Skeletal muscle satellite cell (primary cell): Measurements from ENCODE around the gene ARL3.

ENCODE experiments used
- H3K27me3 ChIP-seq: 2 replicates; pipeline ENCODE4 v1.7.0; 2013; ENCODE audit warnings: low read length; ENCODE audit not compliant: control insufficient read depth, insufficient read depth
- H3K36me3 ChIP-seq: 2 replicates; pipeline ENCODE4 v1.7.0; 2013; ENCODE audit warnings: mild to moderate bottlenecking, control low read depth, low read length; ENCODE audit not compliant: insufficient read depth
- H3K4me1 ChIP-seq: 2 replicates; pipeline ENCODE4 v1.7.0; 2013; ENCODE audit warnings: low read length; ENCODE audit not compliant: control insufficient read depth, insufficient read depth
- H3K4me2 ChIP-seq: 2 replicates; pipeline ENCODE4 v1.7.0; 2013; ENCODE audit warnings: mild to moderate bottlenecking, low read length
- H3K4me3 ChIP-seq: 2 replicates; pipeline ENCODE4 v1.7.0; 2013; ENCODE audit warnings: low read length
- H3K9ac ChIP-seq: 2 replicates; pipeline ENCODE4 v1.7.0; 2013; ENCODE audit warnings: mild to moderate bottlenecking, low read depth, low read length, moderate library complexity
- H3K9me3 ChIP-seq: replicated peaks from 2 replicates; pipeline ENCODE4 v1.7.0; 2013; ENCODE audit warnings: mild to moderate bottlenecking, control low read depth, low read length

Gene ARL3

DNA sequence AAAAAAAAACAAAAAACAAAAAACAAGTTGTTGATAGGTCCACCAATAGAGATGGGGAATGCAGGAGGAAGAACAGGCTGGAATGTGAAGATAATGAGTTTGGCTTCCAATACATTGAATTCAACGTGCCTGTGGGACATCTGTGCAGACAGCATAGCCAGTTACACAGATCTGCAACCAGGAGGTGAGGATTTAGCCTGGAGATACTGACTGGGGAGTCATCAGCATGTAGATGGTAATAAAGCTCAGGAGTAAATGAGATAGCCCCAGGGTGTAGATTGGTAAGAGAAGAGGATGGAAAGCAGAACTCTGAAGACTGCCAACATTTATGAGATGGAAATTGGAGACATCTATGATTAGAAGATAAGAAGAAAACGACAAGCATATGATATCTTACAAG lies 74.7 kb downstream of the ARL3 start:
- H3K36me3 ChIP-seq = no peaks in the 10 kb centered on the region
- H3K9ac ChIP-seq = no peak overlapping the region
- no peak overlapping the region for H3K4me2 ChIP-seq
- peaks cover 11% of the 10 kb centered on the region for H3K4me1 ChIP-seq
- H3K9me3 ChIP-seq = no peaks in the 10 kb centered on the region
- H3K27me3 ChIP-seq = no peaks in the 10 kb centered on the region
- no peak overlapping the region for H3K4me3 ChIP-seq

- no peaks in the 10 kb centered on the region for H3K27me3 ChIP-seq
- H3K9ac ChIP-seq = no peak overlapping the region
- H3K36me3 ChIP-seq = no peaks in the 10 kb centered on the region
- H3K9me3 ChIP-seq = no peaks in the 10 kb centered on the region
- H3K4me2 ChIP-seq = no peak overlapping the region
- peaks cover 47% of the 10 kb centered on the region for H3K4me1 ChIP-seq
- H3K4me3 ChIP-seq = no peak overlapping the region
Measured at GRCh38 chr10:102635377-102635776, 78.8 kb downstream of the ARL3 start.

DNA sequence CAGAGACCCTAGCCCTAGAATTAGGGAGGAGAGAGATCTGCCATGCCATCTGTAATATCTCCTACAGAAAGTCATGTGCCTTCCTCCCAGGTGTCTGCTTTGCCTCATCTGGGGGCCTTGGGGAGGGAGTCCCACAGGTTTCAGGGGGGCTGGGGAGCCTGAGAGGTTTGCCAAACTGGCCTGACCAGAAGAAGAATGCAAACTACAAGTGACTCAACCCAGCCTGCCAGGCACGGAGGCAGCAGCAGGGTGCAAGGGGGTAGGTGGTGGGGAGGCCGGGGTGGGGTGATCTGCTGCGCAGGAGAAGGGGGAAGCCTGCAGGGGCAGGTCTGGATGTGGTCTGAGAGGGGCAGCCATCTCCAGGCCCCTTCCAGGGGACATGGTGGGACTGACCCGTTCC lies 79.5 kb downstream of the ARL3 start:
- no peak overlapping the region for H3K9ac ChIP-seq
- H3K36me3 ChIP-seq = no peaks in the 10 kb centered on the region
- no peak overlapping the region for H3K4me2 ChIP-seq
- no peaks in the 10 kb centered on the region for H3K27me3 ChIP-seq
- H3K9me3 ChIP-seq = no peaks in the 10 kb centered on the region
- H3K4me3 ChIP-seq = no peak overlapping the region
- peaks cover 54% of the 10 kb centered on the region for H3K4me1 ChIP-seq

GRCh38 chr10:102633848-102634247 lies 80.3 kb downstream of the ARL3 start:
- H3K9me3 ChIP-seq = no peaks in the 10 kb centered on the region
- peak overlapping the region; percentile 31 for H3K4me3 ChIP-seq
- peak overlapping the region; percentile 58 for H3K9ac ChIP-seq
- no peaks in the 10 kb centered on the region for H3K36me3 ChIP-seq
- no peaks in the 10 kb centered on the region for H3K27me3 ChIP-seq
- peak overlapping the region; percentile 71 for H3K4me2 ChIP-seq
- H3K4me1 ChIP-seq = peaks cover 62% of the 10 kb centered on the region

DNA sequence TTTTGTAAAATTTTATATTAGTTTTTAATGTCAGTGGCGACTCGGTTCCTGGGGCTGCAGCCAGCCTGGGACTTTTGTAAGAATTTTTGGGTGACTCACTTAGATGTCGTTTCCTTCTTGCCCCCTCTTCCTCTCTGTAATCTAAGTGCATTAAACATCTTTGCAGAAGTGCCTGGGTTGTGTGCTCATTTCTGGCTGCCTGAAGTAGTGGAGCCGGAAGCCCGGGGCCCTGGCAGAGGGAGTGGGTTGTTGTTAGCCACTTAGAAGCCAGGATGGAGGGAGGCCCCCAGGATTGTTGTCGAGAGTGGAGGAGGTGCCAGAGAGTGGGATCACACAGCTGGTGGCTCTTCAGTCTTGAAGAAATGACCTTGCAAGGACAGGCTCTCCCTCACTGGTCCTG lies 80.9 kb downstream of the ARL3 start:
- Histone ChIP-seq H3K9me3 (no peaks in the 10 kb centered on the region), H3K9ac (peak overlapping the region; percentile 58), H3K27me3 (no peaks in the 10 kb centered on the region), H3K36me3 (no peaks in the 10 kb centered on the region), H3K4me2 (peak overlapping the region; percentile 71), H3K4me1 (peaks cover 68% of the 10 kb centered on the region), H3K4me3 (peak overlapping the region; percentile 37)

DNA sequence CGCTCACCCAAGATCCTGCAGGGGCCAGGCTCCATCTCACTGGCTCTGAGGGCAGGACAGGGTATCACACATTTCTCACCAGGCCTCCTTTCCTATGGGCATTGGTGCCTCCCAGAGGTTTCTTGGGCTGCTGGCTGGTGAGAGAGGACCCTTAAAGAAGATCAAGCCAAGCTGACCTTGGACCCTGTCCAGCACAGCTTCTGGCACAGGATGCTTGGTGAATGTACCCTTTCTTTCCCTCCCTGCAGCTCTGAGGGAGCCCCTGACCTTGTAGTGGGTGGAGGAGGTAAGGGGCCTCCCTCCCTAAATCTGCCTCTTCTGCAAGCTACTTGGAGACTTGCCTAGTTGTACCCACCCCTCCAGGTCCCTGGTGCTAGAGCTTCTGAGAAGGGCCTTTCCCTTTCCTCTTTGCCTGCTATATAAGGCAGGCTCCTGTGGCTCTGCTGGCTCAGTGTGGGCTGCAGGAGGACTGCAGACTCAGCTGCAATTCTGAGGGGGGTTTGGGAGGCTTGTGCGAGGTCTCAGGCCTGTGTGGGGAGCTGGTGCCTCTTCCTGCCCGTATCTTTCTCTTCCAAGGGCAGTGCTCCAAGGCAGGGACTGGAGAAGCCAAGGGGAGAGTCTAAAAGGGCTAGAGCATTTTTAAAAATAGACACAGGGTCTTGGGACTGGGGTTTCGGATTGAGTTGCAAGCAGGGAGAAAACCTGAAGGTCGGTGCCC lies 81.6 kb downstream of the ARL3 start:
- peaks cover 75% of the 10 kb centered on the region for H3K4me1 ChIP-seq
- peak overlapping the region; percentile 58 for H3K9ac ChIP-seq
- no peaks in the 10 kb centered on the region for H3K27me3 ChIP-seq
- H3K36me3 ChIP-seq = no peaks in the 10 kb centered on the region
- peak overlapping the region; percentile 37 for H3K4me3 ChIP-seq
- no peaks in the 10 kb centered on the region for H3K9me3 ChIP-seq
- peak overlapping the region; percentile 71 for H3K4me2 ChIP-seq

GRCh38 chr10:102631525-102632393 lies 82.4 kb downstream of the ARL3 start:
- H3K9ac ChIP-seq = no peak overlapping the region
- peaks cover 83% of the 10 kb centered on the region for H3K4me1 ChIP-seq
- H3K9me3 ChIP-seq = no peaks in the 10 kb centered on the region
- no peaks in the 10 kb centered on the region for H3K27me3 ChIP-seq
- H3K4me2 ChIP-seq = no peak overlapping the region
- no peak overlapping the region for H3K4me3 ChIP-seq
- H3K36me3 ChIP-seq = no peaks in the 10 kb centered on the region

- H3K36me3 ChIP-seq = no peaks in the 10 kb centered on the region
- H3K4me2 ChIP-seq = no peak overlapping the region
- H3K27me3 ChIP-seq = no peaks in the 10 kb centered on the region
- no peak overlapping the region for H3K9ac ChIP-seq
- no peaks in the 10 kb centered on the region for H3K9me3 ChIP-seq
- H3K4me1 ChIP-seq = peaks cover 88% of the 10 kb centered on the region
- H3K4me3 ChIP-seq = no peak overlapping the region
Measured at GRCh38 chr10:102630663-102631062, 83.5 kb downstream of the ARL3 start.

GRCh38 chr10:102629661-102630614 lies 84.3 kb downstream of the ARL3 start:
- Histone ChIP-seq H3K4me1 (peaks cover 90% of the 10 kb centered on the region), H3K4me3 (no peak overlapping the region), H3K9ac (peak overlapping the region; percentile 59)

DNA sequence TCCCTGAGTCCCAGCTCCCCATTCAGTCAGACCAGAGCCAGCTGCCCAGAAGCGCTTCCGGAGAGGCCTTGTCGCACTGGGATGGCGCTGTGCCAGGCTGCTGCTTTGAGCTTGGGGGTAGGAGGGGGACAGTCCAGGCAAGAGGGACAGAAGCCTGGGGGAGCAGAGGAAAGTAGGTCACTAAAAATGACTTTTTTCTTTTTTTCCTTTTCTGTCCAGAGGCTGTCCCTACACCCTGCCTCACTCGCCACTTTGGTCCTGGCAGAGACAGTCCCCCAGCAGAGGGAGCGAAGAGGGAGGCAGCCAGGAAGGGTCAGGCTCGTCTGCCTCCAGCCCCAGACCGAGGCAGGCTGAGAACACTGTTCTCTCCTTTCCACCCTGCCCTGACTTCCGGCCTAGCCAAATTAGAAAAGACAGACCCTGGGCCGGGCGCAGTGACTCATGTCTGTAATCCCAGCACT lies 85.7 kb downstream of the ARL3 start:
- Histone ChIP-seq H3K4me1 (peaks cover 78% of the 10 kb centered on the region), H3K4me3 (no peak overlapping the region)

More at GRCh38 chr10:102629661-102630614, 84.3 kb downstream of the ARL3 start:
- H3K36me3 ChIP-seq = no peaks in the 10 kb centered on the region
- H3K9me3 ChIP-seq = no peaks in the 10 kb centered on the region
- no peaks in the 10 kb centered on the region for H3K27me3 ChIP-seq
- H3K4me2 ChIP-seq = peak overlapping the region; percentile 65

More for the DNA sequence above, 85.7 kb downstream of the ARL3 start:
- peak overlapping the region; percentile 76 for H3K9ac ChIP-seq
- peak overlapping the region; percentile 37 for H3K4me2 ChIP-seq
- no peaks in the 10 kb centered on the region for H3K36me3 ChIP-seq
- H3K9me3 ChIP-seq = no peaks in the 10 kb centered on the region
- H3K27me3 ChIP-seq = no peaks in the 10 kb centered on the region
